Measurements from ENCODE around the gene MS4A8.
"Not testable (repeated sequence)": the region's sequence is repeated elsewhere in the genome, so short reads cannot be mapped to it uniquely, and the experiment has no call there.

MS4A8 gene

DNA sequence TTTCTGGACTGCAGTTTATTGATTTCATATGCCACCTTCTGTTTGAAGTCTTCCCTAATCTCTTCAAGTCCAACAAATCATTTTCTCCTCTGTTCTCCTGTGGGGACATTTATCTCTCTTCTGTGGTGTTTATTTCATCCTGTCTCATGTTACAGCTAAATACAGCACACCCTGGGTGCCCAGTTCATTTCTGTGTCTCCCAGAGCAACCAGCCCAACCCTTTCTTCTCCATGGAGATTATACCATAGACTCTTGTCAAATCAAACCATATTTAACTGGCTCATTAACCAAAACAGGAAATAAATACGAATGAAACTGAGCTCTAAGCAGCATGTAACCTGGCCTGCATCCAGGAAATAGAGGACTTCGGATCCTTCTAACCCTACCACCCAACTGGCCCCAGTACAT lies at the start of gene MS4A8:
Gene MS4A8, plus strand, starts transcription at position 329 of the 408 bp plus-strand sequence. CDS start 1,249 bp downstream, outside the sequence.
- DNase-seq (ENCODE audit: low read depth, low spot score) = peak; percentile 52
- Histone ChIP-seq H3K36me3 (ENCODE audit: insufficient read depth, low read length) (no peaks in the 10 kb centered on the region), H3K9ac (ENCODE audit: insufficient read length) (peak within 1 kb of the TSS; percentile 37), H3K9me3 (ENCODE audit: low read depth, low read length) (no peaks in the 10 kb centered on the region), H3K4me3 (peak within 1 kb of the TSS; percentile 63), H3K27ac (peak within 1 kb of the TSS; percentile 75)
- TF ChIP-seq EZH2 (IDR thresholded peaks at IDR 0.05) (no peak), FOXP2 (optimal IDR thresholded peaks at IDR 0.05; ENCODE audit: control extremely low read depth, extremely low read length, insufficient read depth) (no peak), POLR2AphosphoS5 (IDR thresholded peaks at IDR 0.05; ENCODE audit: borderline replicate concordance, low read depth, low read length) (no peak)

DNA sequence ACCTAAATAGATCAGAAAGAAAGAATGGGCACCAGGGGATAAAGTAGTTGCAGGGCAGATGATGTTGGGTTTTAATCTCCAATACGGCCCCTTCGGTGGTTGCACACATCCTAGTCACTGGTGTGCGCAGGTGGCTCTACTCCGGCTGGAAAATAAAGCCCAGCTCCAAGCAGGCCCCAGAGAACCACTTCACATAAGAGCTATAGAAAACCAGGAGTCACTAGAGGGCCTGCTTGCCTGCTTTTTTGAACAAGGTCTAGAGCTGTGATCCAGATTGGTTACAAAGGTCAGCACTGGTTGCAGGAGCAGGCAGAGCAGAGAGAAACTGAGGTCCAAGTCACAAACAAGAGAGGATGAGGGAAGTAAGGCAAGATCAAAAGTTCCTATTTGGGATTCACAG lies 41.5 kb upstream of the MS4A8 start:
- DNase-seq (ENCODE audit: low read depth, low spot score) = no peak
- Histone ChIP-seq H3K9me3 (ENCODE audit: low read depth, low read length) (no peaks in the 10 kb centered on the region), H3K4me3 (no peak overlapping the region), H3K9ac (ENCODE audit: insufficient read length) (no peak overlapping the region), H3K27ac (no peak overlapping the region), H3K36me3 (ENCODE audit: insufficient read depth, low read length) (no peaks in the 10 kb centered on the region)
- TF ChIP-seq POLR2AphosphoS5 (IDR thresholded peaks at IDR 0.05; ENCODE audit: borderline replicate concordance, low read depth, low read length) = no peak
- no peak for TF ChIP-seq FOXP2 (optimal IDR thresholded peaks at IDR 0.05; ENCODE audit: control extremely low read depth, extremely low read length, insufficient read depth)
- TF ChIP-seq EZH2 (IDR thresholded peaks at IDR 0.05) = no peak

GRCh38 chr11:60658409-60658808 lies 41.0 kb upstream of the MS4A8 start:
- H3K9ac ChIP-seq (ENCODE audit: insufficient read length) = no peak overlapping the region
- no peak overlapping the region for H3K27ac ChIP-seq
- no peaks in the 10 kb centered on the region for H3K9me3 ChIP-seq (ENCODE audit: low read depth, low read length)
- H3K36me3 ChIP-seq (ENCODE audit: insufficient read depth, low read length) = no peaks in the 10 kb centered on the region
- no peak overlapping the region for H3K4me3 ChIP-seq
- DNase-seq (ENCODE audit: low read depth, low spot score) = no peak
- TF ChIP-seq EZH2 (IDR thresholded peaks at IDR 0.05) = no peak
- no peak for TF ChIP-seq FOXP2 (optimal IDR thresholded peaks at IDR 0.05; ENCODE audit: control extremely low read depth, extremely low read length, insufficient read depth)
- no peak for TF ChIP-seq POLR2AphosphoS5 (IDR thresholded peaks at IDR 0.05; ENCODE audit: borderline replicate concordance, low read depth, low read length)

- TF ChIP-seq EZH2 (IDR thresholded peaks at IDR 0.05) = no peak
- no peak for TF ChIP-seq POLR2AphosphoS5 (IDR thresholded peaks at IDR 0.05; ENCODE audit: borderline replicate concordance, low read depth, low read length)
- TF ChIP-seq FOXP2 (optimal IDR thresholded peaks at IDR 0.05; ENCODE audit: control extremely low read depth, extremely low read length, insufficient read depth) = no peak
- no peak for DNase-seq (ENCODE audit: low read depth, low spot score)
- H3K9ac ChIP-seq (ENCODE audit: insufficient read length) = no peak overlapping the region
- H3K9me3 ChIP-seq (ENCODE audit: low read depth, low read length) = no peaks in the 10 kb centered on the region
- no peak overlapping the region for H3K4me3 ChIP-seq
- H3K27ac ChIP-seq = no peak overlapping the region
- no peaks in the 10 kb centered on the region for H3K36me3 ChIP-seq (ENCODE audit: insufficient read depth, low read length)
These were observed 27.2 kb upstream of the MS4A8 start for GRCh38 chr11:60672255-60672654.

- H3K4me3 ChIP-seq; H3K36me3 ChIP-seq (ENCODE audit: insufficient read depth, low read length); H3K9me3 ChIP-seq (ENCODE audit: low read depth, low read length); H3K9ac ChIP-seq (ENCODE audit: insufficient read length); DNase-seq (ENCODE audit: low read depth, low spot score); H3K27ac ChIP-seq: not testable (repeated sequence)
These were observed 21.2 kb upstream of the MS4A8 start for GRCh38 chr11:60678231-60678630.

DNA sequence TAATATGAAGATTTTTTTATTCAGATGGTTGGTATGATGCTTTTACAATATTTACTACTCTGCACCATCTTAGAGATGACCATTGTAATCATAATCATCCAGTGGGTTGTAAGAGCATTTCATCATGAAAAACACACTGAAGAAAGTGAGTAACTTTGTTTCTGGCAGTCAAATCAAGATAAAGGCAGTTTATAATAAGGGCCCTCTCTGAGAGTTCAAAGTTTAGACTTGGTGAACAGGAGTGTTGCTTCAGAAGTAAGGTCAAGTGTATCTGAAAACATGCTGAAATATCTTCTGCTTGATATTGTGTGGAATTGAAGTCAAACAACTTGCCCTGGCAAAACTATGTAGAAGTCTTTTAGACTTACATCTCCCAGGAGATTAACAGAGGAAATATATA lies 19.5 kb upstream of the MS4A8 start:
- no peak for DNase-seq (ENCODE audit: low read depth, low spot score)
- Histone ChIP-seq H3K9ac (ENCODE audit: insufficient read length) (no peak overlapping the region), H3K36me3 (ENCODE audit: insufficient read depth, low read length) (no peaks in the 10 kb centered on the region), H3K27ac (no peak overlapping the region), H3K4me3 (no peak overlapping the region), H3K9me3 (ENCODE audit: low read depth, low read length) (no peaks in the 10 kb centered on the region)
- no peak for TF ChIP-seq EZH2 (IDR thresholded peaks at IDR 0.05)
- no peak for TF ChIP-seq FOXP2 (optimal IDR thresholded peaks at IDR 0.05; ENCODE audit: control extremely low read depth, extremely low read length, insufficient read depth)
- TF ChIP-seq POLR2AphosphoS5 (IDR thresholded peaks at IDR 0.05; ENCODE audit: borderline replicate concordance, low read depth, low read length) = no peak

DNA sequence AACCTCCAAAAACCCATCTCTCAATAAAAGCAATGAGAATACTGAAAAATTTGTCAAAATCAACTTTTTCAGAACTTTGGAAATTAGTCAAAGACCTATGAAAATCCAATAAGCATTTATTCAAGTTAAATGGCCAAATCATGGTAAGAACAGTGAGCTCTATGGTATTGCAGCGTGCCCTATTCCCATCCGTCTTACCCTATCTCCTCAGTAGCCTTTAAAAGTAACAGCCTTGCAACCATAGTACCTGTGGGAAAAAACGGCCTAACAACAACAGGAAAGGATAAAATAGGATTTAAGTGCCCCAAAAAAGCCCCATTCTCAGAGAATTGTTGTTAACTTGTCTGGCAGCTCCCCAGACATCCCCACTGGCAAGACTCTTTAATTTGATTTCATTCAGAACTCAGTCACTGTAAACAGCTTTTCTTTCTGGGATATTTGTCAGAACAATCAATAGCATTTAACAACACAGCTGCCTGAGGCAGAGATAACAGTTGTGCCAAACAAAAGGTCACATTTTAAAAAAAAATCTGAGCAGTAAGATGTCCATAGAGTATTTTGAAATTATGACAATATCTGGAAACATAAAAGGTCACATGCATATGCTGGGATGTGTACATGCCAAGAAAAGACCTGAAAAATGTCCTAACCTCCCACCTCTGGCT lies 18.8 kb upstream of the MS4A8 start:
- no peak overlapping the region for H3K4me3 ChIP-seq
- H3K9me3 ChIP-seq (ENCODE audit: low read depth, low read length) = no peaks in the 10 kb centered on the region
- no peak overlapping the region for H3K9ac ChIP-seq (ENCODE audit: insufficient read length)
- DNase-seq (ENCODE audit: low read depth, low spot score) = no peak
- H3K27ac ChIP-seq = no peak overlapping the region
- TF ChIP-seq POLR2AphosphoS5 (IDR thresholded peaks at IDR 0.05; ENCODE audit: borderline replicate concordance, low read depth, low read length) (no peak), EZH2 (IDR thresholded peaks at IDR 0.05) (no peak), FOXP2 (optimal IDR thresholded peaks at IDR 0.05; ENCODE audit: control extremely low read depth, extremely low read length, insufficient read depth) (no peak)
- H3K36me3 ChIP-seq (ENCODE audit: insufficient read depth, low read length) = no peaks in the 10 kb centered on the region

GRCh38 chr11:60684541-60684848 lies 14.9 kb upstream of the MS4A8 start:
- H3K9me3 ChIP-seq (ENCODE audit: low read depth, low read length); H3K4me3 ChIP-seq; DNase-seq (ENCODE audit: low read depth, low spot score); H3K27ac ChIP-seq; H3K36me3 ChIP-seq (ENCODE audit: insufficient read depth, low read length); H3K9ac ChIP-seq (ENCODE audit: insufficient read length): not testable (repeated sequence)

DNA sequence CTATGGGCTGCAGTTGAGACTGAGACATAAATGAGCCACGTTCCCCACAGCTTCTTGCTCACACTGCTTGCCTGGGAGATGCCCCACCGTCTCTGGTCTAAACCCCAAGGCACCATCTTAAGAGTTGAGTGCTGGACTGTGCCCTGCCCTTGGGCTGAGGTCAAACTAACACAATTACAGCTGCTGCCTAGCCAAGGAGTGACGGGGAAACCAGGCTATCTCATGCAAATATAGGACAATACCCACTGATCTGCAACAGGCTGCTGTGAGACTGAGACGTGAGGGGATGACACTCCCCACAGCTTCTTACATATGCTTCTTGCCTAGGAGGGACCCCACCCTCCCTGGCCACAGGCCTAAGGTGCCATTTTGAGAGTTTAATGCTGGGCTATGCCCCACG lies 7.8 kb upstream of the MS4A8 start:
- TF ChIP-seq FOXP2 (optimal IDR thresholded peaks at IDR 0.05; ENCODE audit: control extremely low read depth, extremely low read length, insufficient read depth) (no peak), EZH2 (IDR thresholded peaks at IDR 0.05) (no peak)
- Histone ChIP-seq H3K9ac (ENCODE audit: insufficient read length) (no peak overlapping the region), H3K27ac (no peak overlapping the region), H3K9me3 (ENCODE audit: low read depth, low read length) (no peaks in the 10 kb centered on the region), H3K36me3 (ENCODE audit: insufficient read depth, low read length) (no peaks in the 10 kb centered on the region), H3K4me3 (no peak overlapping the region)
- no peak for DNase-seq (ENCODE audit: low read depth, low spot score)

All from SK-N-MC (cell line).